ENCODE measurements around the gene GMPPA.

The GMPPA gene

DNA sequence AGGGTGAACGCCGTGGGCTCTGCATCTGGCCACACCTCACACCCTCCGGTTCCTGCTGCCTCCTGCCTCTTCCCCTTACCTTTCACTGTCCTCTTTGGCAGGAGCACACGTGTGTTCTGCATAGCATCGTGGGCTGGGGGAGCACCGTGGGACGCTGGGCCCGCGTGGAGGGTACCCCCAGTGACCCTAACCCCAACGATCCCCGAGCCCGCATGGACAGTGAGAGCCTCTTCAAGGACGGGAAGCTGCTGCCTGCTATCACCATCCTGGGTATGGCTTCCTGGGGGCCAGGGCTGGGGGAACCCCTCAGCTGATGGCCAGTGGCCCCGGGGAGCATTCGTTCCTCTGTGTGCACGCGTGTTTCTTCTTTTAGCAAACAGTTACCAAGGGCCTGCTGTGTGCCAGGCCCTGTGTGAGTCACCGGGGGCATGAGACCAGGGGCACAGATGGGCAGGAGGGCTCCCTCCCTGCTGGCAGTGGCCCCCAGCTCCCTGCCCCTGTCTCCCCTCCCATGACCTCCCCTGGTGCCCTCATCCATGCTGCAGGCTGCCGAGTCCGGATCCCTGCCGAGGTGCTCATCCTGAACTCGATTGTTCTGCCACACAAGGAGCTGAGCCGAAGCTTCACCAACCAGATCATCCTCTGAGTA, 7.6 kb downstream of the GMPPA start:
- no peak for DNase-seq (ENCODE audit: low spot score)

DNA sequence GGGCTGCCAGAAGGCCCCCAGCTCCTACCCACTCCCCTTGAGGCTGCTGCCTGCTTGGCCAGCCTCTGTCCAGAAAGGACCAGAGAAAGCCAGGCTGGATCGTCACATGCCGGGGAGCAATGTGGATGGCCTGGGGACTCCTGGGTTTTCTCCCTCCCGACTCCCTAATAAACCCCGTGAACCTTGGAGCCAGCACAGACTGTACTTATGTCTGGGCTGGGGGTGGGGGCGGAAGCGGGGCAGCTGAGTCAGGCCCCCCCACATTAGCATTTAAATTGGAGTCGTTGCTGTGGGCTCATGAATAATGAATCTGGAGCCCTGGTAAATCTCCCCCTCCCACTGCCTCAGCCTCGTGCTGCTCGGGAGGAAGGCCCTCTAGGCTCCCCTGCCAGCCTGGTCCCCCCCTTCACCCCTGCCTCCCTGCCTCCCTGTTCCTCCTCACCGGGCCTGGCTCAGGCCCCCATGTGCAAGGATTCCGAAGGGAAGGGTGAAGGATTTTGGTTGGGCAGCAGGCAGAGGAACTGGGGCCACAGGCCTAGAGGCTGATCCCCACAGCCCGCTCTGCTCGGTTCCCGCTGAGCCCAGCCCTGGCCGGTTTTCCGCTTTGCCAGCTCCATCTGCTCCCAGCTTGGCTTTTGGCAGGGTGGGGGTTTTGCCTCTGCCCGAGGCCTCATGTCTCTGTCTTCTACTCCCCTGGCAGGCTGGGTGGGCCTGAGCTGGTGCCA, 8.3 kb downstream of the GMPPA start:
- DNase-seq (ENCODE audit: low spot score): no peak

DNA sequence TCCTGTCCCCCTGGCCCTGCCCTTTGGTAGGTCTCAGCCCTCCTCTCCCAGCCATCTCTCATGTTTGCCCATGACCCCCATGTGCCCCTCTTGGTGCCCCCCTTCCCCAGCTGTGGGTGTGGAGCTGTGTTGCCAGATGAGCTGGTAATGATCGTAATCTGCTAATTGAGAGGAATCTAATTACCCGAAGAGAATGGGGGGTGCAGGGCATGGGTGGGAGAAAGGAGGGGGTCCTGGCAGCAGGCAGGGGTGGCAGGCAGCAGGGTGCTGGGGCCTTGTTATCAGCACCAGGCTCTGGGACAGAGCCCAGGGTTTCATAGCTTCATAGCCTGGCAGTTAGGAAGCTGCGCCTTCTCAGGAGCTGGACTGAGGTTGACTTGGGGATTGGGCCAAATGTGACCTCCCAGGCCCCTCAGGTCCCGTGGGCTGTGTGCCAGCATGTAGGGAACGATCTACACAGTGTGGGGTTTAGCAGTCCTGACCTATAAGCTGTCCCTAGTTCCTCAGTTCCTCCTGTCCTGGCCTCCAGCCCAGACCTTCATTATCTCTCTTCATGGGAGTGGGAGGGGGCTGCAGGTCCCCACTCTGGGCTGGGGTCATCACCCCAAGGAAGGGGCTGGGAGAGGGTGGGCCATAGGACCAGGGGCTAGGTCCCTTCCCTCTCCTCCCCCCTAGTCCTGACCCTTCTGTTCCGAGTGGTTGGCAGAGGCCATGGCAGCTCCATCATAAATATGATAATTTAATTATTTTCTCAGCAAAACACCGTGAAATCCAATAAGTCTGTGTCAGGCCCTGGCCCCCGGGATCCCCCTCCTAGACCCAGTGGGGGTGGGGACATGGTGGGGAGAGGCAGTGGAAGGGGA, 9.1 kb downstream of the GMPPA start:
- DNase-seq (ENCODE audit: low spot score): no peak

DNA sequence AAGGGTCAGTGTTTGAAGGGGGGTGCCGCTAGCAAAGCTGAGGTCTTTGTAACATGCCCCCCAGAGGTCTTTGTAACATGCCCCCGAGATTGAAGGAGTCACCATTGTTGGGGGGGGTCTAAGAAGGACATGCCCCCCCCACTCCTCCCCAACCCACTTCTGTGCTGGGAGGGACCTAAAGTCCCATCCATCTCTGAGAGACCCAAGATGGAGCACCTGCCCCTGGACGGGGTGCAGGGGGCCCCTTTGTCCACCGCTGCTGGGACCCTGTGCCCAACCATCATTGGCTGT, 9.7 kb downstream of the GMPPA start:
- DNase-seq (ENCODE audit: low spot score): no peak

DNA sequence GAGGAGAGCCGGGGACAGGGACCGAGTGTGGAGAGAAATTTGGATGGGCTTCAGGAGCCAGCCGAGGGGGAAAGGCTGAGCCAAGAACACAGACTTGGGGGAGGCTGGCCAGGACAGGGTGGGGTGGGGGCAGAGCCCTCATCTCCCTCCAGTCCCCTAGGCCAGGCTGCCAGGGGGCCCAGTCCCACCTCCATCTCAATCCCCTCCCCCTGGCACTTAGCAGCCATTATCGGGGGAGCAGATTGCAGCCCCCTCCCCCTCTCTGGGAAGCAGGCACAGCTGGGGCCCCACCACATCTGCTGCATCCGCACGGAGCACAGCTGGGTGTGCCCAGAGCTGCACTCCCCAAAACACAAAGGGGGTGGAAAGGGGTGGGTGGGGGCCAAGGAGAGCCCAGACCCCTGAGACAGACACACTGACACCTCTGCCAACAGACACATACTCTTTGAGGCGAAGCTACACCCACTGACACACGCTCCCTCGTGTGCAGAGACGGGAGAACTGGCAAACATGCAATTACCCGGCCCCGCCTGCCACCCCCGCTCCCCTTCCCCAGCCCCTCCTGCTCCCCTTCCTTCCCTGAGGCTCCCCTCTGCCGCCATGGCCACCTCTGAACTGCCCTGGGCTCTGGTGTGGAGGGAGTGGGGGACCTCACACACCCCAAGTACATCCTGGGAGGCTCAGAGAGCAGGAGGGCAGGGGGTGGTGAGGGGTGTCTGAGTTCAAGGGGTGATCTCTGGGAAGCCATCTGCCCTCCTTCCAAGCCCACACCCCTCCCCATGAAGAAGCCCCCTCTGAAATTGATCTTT, 10.5 kb downstream of the GMPPA start:
- DNase-seq (ENCODE audit: low spot score): no peak

DNA sequence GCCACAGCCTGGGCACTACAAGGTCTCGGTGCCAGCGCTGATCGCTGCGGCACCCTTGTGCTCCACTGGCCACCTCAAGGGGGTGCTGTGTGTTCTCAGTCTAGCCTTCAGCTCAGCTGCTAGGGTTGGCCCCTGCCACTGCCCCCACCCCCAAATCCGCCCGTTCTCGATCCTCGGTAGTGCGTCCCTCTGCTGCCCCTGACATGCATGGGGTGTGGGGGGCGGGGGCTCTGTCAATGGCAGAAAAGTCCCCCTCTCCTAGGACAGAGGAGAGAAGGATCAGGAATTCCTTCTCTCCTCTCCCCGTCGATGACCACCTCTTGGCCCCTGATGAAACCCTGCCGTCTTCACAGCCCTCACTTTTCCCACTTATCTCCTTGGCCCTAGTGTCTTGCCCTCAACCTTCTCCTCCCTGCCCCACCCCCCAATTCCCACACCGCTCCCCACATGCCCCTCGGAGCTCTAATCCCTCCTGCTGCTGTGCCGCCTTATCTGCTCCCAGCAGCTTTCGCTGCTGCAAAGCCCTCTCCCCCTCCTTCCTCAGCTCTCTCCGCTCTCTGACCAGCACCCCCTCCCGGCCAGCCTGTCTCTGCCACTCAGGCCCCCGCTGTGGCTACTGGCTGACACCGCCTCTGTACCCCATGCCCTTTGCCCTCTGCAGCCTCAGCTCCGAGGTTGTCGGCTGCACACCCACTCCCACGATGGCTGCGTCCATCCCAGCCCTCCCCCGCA, 11.3 kb downstream of the GMPPA start:
- no peak for DNase-seq (ENCODE audit: low spot score)

DNA sequence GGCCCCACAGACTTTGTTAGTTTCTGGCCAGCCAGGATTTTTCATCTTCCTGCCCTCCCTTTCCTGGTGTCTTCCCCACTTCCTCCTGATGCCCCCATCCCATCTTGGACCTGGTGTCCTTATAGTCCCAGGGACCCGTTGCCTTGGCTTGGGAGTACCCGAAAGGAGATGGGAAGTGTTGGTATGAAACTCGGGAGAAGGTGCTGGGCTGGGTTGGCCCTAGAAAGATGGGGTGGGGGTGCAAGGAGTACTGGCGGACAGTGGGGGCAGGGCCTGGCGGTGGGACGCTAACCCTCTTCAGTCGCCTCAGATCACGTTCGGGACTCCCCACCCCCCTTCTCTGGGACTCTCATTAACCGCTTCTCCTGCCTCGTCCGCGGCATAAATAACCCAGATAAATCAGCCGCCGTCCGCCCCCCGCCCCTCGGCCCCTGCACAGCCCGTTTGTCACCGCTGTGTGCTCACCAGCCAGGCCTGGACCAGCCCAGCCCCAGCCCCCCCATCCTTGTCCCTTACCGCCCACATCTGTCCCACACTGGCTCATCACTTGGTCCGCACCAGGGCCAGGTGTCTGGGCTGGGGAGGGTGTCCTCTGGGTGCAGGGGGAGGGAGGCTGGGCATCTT, 11.9 kb downstream of the GMPPA start:
- no peak for DNase-seq (ENCODE audit: low spot score)

DNA sequence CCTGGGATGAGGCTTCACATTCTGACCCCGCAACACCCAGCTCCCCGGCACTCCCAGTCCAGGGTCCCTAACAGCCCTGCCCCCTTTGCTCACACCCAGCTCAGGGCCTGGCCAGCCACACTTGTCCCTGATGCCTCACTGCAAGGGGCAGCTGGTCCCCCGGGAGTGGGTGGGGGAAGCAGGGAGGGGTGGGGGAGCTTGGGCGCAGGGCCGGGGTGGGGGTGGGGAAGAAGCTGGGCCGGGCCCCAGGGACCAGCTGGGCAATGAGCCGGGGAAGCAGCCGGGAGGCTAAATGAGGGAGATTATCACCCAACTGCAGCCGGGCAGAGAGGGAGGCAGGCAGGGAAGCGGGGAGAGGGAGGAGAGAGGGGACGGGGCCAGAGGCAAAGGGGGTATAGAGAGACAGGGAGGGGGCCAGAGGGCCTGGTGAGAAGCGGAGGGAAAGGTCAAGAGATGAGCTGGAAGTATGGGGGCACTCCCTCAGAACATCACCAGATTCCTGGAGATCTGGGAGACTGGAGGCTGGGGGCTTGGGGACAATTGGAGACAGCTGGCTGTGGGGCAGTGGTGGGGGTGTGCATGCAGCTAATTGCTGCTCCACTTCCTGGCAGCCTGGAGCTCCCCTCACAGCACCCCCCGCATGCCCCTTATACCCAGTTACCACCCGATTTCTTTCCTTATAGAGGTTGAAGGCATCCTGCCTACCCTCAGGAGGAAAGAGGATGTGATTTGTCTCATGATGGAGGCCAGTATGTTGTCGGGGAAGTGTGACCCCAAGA, 13.0 kb downstream of the GMPPA start:
- DNase-seq (ENCODE audit: low spot score): no peak

DNA sequence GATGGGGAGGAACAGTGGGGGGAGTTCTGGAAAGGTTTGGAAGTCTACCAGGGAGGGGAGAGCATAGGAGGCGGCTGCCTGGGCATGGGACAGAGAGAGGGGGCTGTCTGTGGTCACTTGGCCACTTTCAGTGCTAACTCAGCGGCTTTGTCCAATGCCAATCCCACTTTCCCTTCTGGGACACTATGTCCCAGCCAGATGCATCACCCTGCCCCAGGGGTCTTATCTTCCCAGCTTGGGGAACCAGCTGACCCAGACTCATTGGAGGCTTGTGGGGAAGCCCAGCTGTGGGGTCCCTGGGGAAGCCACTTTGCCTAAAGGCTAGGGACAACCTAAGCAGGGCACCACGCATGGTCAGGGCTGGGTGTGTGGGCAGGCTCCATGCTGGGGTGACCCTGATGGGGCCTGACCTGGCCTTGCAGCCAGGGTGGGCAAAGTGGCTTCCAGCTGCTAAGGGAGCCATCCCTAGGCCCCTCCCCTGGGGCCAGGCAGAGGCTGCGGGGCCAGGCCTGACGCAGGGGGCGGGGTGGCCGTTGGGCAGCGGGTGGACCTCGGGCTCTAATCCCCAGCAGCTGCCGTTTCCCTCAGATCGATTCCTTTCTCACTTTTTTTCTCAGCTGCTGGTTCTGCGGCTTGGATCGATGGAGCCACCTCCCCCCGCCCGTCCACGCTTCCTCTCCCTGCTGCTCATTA, 14.0 kb downstream of the GMPPA start:
- DNase-seq (ENCODE audit: low spot score): no peak

DNA sequence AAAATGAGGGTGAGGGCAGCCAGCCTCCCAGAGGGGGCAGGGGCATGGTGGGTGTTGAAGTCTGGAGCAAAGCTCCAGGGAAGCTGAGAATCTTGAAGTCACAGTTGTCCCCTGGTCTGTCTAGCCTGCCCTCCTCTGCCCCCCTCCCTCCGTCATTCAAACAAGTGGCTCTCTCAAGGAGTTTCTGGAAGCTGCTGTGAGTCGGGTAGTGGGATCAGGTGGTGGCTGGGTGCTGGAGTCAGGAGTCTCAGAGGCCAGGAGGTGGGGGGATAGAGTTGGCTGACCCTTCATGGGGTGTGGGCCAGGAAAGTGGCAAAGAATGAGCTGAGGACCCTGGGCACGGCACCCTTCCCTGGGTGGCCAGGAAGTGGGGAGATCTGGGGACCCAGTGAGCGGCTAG, 15.1 kb downstream of the GMPPA start:
- no peak for DNase-seq (ENCODE audit: low spot score)

DNA sequence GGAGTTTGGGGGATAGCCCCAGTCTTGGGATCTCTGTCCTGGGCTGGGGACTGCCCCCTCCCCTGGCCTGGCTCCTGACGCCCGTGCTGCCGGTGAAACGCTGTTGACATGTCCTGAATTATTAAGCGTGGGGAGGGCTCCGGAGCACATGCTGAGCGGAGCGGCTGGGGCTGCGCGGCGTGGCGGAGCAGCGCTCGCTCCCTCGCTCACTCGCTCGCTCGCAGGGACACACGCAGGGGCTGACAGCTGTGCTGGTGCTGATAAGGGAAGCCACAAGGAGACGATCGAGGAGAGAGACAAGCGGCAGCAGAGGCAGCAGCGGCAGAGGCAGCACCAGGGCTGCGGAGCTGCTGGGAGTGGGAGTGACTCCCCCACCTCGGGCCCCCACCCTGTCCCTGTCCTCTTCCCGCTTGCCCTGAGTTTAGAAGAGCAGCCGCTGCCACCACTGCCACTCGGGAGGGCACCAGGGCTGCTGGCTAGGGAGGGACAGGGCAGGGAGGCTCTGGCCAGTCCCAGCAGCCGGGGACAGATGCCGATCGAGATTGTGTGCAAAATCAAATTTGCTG, 15.6 kb downstream of the GMPPA start, which contains the start of gene ASIC4:
Gene ASIC4, plus strand, starts transcription at position 287 of the 566 bp plus-strand sequence. Its CDS starts 243 bp downstream, at position 530.
- no peak for DNase-seq (ENCODE audit: low spot score)

DNA sequence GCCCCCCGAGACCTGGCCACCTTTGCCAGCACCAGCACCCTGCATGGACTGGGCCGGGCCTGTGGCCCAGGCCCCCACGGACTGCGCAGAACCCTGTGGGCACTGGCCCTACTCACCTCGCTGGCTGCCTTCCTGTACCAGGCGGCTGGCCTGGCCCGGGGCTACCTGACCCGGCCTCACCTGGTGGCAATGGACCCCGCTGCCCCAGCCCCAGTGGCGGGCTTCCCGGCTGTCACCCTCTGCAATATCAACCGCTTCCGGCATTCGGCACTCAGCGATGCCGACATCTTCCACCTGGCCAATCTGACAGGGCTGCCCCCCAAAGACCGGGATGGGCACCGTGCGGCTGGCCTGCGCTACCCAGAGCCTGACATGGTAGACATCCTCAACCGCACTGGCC, 16.1 kb downstream of the GMPPA start:
- DNase-seq (ENCODE audit: low spot score): no peak

DNA sequence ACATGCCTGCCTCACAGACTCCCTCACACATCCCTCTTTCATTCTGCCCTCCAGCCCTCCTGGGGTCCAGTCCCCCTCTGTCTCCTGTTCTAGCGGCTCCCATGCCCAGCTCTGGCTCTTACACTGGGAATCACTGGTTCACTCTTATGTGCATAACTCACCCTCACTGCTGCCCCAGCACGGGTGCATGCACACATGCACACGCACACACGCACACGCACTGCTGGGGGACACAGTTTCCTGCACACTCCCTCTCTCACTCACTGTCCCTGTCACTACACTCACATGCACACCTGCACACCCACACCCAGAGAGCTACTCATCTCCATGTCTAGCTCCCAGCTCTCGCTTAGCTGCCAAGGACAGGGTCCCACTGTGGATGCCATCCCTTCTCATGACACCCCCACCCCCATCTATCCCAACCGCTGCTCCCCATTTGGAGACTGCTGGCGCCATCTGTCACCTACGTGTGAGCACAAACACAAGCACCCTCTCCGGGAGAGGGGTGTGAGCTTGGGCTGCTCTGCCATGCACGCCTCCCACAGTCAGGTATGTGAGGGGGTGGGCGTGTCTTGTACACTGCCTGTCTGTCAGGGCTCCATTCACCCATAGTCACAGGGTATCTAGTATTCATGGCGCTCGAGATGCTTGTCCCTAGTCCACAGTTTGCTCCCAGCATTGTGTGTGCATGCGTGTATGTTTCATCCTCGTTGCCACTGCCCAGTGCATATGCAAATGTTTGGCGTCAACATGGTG, 17.4 kb downstream of the GMPPA start:
- no peak for DNase-seq (ENCODE audit: low spot score)

DNA sequence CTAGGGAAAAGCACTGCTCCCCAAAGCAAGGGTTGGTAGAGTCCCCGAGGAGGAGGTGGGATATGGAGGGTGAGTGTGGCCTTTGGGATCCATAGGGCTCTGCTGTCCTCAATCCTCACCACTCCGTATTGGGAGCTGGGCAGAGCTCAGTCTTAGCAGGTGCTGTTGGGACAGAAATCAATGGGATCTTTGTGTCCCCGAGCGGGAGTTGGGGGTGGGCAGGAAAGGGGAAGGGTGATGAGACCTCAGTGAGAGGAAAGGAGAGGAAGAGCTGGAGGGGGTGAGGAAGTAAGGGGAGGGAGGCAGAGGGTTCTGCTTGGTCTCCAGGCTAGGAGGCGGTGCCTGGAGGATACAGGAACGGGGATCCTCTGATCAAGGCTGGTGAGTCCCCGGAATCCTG, 18.2 kb downstream of the GMPPA start:
- DNase-seq (ENCODE audit: low spot score): no peak

DNA sequence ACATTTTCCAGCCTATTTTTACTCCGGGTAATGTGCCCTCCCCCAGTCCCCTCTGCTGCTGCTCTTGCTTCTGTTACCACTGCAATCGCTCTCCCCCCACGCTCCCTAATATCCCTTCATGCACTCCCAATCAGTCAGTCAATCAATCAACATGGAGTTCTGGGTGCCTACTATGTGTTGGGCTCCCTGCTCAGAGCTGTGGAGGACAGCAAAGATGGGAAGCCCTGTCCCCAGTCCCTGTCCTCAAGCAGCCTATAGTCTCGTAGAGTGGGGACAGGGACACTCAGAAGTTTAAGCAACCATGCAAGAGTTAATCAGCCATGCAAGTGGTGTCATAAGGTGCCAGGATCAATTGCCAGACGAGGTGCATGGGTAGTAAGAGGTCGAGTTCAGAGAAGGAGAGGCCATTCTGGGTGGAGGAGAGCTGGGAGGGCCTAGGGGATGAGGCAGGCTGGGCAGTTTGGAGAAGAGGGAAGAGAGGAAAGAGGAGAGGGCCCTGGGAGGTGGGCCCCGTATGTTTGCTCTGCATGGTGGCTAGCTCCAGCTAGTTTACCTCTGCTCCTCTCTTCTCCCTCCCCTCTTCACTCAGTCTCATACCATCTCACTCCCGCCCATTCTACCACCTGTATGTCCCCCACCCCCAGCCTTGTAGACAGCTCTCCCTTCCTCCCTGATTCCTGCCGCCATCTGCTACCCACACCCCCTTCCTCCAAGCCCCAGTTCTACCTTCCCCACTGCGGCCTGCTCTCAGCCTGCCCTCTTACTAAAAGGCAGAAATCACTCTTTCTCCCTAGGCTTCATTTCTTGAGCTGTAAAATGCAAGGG, 19.5 kb downstream of the GMPPA start:
- no peak for DNase-seq (ENCODE audit: low spot score)

DNA sequence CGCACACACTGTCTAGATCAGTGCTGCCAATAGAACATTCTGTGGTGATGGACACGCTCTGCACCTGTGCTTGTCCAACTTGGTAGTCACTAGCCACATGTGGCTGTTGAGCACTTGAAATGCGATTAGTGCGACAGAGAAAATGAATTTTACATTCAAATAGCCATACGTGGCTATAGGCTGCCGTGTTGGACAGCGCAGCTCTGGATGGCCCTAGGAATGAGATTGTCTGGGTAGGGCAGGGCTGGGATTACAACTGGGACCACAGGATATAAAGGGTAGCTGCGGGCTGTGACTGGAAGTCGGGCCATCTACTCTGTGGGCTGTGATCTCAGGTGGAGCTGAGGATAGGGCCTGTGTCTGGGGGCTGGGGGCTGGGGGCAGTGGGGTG, 20.8 kb downstream of the GMPPA start:
- no peak for DNase-seq (ENCODE audit: low spot score)

DNA sequence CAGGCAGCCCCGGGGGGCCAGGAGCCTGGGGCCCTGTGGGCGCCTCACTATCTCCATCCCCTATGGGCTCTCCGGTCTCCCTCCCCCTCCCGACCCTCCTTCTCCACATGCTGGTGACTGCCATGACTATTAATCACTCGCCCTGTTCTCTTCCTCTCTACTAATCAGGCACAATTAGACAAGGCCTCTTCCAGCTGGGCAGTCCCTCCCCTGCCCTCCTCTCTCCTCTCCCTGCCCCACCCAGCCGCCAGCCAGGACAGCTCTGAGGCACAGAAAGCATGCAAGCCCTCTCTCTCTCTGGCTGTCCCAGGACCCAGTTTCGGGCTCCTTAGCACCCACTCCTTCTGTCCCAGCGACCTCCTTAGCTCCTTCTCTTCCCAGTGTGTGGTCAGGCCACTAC, 21.4 kb downstream of the GMPPA start:
- DNase-seq (ENCODE audit: low spot score): no peak
